RPMI8226 (cell line): ENCODE data around the gene FAM219A.

Source experiments
- DNase-seq: peaks from one replicate; pipeline ENCODE4 v3.0.0-alpha.2; 2015

The FAM219A gene

GRCh38 chr9:34399729-34400128, 58.6 kb downstream of the FAM219A start:
- DNase-seq: no peak

GRCh38 chr9:34398875-34399274, 59.5 kb downstream of the FAM219A start:
- DNase-seq: no peak

- DNase-seq: no peak
Measured at GRCh38 chr9:34396276-34397214, 61.8 kb downstream of the FAM219A start.

GRCh38 chr9:34392511-34392910, 65.9 kb downstream of the FAM219A start:
- DNase-seq: no peak

- no peak for DNase-seq
Measured at GRCh38 chr9:34387239-34387638, 71.1 kb downstream of the FAM219A start.

- no peak for DNase-seq
Measured at GRCh38 chr9:34386656-34387055, 71.7 kb downstream of the FAM219A start.

GRCh38 chr9:34385561-34386230, 72.7 kb downstream of the FAM219A start:
- no peak for DNase-seq

- DNase-seq: no peak
Measured at GRCh38 chr9:34384368-34385165, 73.8 kb downstream of the FAM219A start.

- no peak for DNase-seq
Measured at GRCh38 chr9:34383904-34384303, 74.5 kb downstream of the FAM219A start.

GRCh38 chr9:34382879-34383278, 75.5 kb downstream of the FAM219A start:
- no peak for DNase-seq

GRCh38 chr9:34382054-34382453, 76.3 kb downstream of the FAM219A start:
- no peak for DNase-seq

- no peak for DNase-seq
Measured at GRCh38 chr9:34381323-34381722, 77.0 kb downstream of the FAM219A start.

- peak; percentile 80 for DNase-seq
Measured at GRCh38 chr9:34380511-34381315, 77.7 kb downstream of the FAM219A start.

- no peak for DNase-seq
Measured at GRCh38 chr9:34380034-34380510, 78.3 kb downstream of the FAM219A start.

- peak; percentile 83 for DNase-seq
Measured at GRCh38 chr9:34379334-34380033, 78.9 kb downstream of the FAM219A start.

GRCh38 chr9:34378376-34379060, 79.9 kb downstream of the FAM219A start:
- DNase-seq: no peak

GRCh38 chr9:34377404-34377746, 81.0 kb downstream of the FAM219A start:
- DNase-seq: peak; percentile 9

GRCh38 chr9:34376596-34377403, 81.6 kb downstream of the FAM219A start, which contains the start of gene MYORG:
TSS of gene MYORG (minus strand) at chr9:34376898. CDS start at chr9:34372943, 3,955 bp downstream.
- DNase-seq: peak; percentile 98

- DNase-seq: peak; percentile 61
Measured at GRCh38 chr9:34375901-34376595, 82.3 kb downstream of the FAM219A start.
